Neural crest cell (in vitro differentiated cells): ENCODE measurements around the gene ZNF354B. TPM values are rescaled to one million over a fixed set of nuclear protein-coding genes. Genes with fewer than 3 reads are reported as not detected.

Experiments
- DNase-seq: peaks from one replicate; pipeline ENCODE4 v3.0.0; 2021; ENCODE audit warnings: low read depth, mixed read lengths, low spot score
- H3K27ac Mint-ChIP-seq: one replicate; pipeline ENCODE4 v1.8.0; 2021; ENCODE audit warnings: mild to moderate bottlenecking, mixed read lengths; ENCODE audit not compliant: unreplicated experiment
- H3K27me3 Mint-ChIP-seq: 2 replicates; pipeline ENCODE4 v1.8.0; 2021; ENCODE audit warnings: low read depth, mild to moderate bottlenecking, mixed read lengths
- H3K36me3 Mint-ChIP-seq: 2 replicates; pipeline ENCODE4 v1.8.0; 2021; ENCODE audit warnings: low read depth, mild to moderate bottlenecking, mixed read lengths
- H3K4me1 Mint-ChIP-seq: 2 replicates; pipeline ENCODE4 v1.8.0; 2021; ENCODE audit warnings: mixed read lengths
- H3K4me3 Mint-ChIP-seq: one replicate; pipeline ENCODE4 v1.8.0; 2021; ENCODE audit warnings: mild to moderate bottlenecking, mixed read lengths
- H3K9me3 Mint-ChIP-seq: 2 replicates; pipeline ENCODE4 v1.8.0; 2021; ENCODE audit warnings: mixed read lengths
- total RNA-seq: library from RNA; stranded (reverse); gene quantifications from 2 replicates; pipeline ENCODE4 v1.2.1, GENCODE V29; 2021
- TF ChIP-seq, protein P1 (sequence below): fragments of 200-600 bp; sonication (generic); conservative IDR thresholded peaks from 2 replicates; pipeline ENCODE4 v1.5.0; 2021; ENCODE audit warnings: antibody characterized with exemption, mild to moderate bottlenecking

ZNF354B gene
- total RNA-seq, 1 donor from 2014 or later: 24.8 TPM

DNA sequence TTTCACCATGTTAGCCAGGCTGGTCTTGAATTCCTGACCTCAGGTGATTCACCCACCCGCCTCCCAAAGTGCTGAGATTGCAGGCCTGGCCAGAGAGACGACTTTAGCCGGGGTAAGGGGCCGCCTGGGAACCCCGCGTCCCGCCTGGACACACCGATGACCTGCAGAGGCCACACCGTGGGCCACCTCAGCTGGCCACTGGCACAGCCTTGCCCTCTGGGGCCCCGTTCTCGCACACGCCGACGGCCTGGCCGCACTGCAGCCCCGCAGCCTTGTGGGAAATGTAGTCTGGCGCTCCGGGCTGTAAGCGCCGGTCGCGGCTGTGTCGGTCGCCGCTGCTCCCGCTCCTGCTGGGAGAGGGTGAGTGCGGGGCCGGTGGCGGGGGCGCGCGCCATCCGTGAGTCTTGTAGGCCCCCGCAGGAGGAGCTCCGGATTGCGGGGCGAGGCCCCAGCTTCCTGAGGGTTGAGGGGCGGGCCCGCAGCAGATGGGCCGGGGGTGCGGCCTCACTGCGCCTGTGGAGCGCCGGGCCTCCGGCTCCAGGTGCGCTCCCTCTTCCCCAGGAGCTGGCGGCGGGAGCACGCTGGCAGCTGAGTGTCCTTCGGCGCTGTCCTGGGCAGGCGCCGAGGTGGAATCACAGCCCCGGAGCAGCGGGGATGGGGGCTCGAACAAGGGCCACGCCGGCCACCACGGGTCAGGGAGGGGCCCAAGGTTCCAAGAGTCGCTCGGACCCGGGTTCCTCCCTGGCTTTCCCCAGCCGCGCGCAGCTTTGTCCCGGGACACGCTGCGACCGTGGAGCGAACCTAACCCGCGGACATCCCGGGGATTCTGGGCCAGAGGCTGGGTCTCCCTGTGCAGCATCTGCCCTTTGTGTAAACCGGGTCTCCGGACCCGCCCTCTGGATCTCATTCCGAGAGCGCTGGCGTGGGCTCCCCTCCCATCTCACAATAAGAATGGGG, 36.1 kb downstream of the ZNF354B start, which contains the start of gene ZFP2:
TSS of gene ZFP2 (plus strand) at position 299 of the 957 bp plus-strand sequence. CDS start 35,401 bp downstream, outside the sequence.
- Mint-ChIP-seq H3K36me3 (peaks cover 58% of the 10 kb centered on the region), H3K27ac (peak within 1 kb of the TSS; percentile 78), H3K27me3 (no peaks in the 10 kb centered on the region), H3K4me1 (peaks cover 16% of the 10 kb centered on the region), H3K4me3 (peak within 1 kb of the TSS; percentile 93), H3K9me3 (peaks cover 13% of the 10 kb centered on the region)
- DNase-seq: peak; percentile 62
- TF ChIP-seq, protein P1, sequence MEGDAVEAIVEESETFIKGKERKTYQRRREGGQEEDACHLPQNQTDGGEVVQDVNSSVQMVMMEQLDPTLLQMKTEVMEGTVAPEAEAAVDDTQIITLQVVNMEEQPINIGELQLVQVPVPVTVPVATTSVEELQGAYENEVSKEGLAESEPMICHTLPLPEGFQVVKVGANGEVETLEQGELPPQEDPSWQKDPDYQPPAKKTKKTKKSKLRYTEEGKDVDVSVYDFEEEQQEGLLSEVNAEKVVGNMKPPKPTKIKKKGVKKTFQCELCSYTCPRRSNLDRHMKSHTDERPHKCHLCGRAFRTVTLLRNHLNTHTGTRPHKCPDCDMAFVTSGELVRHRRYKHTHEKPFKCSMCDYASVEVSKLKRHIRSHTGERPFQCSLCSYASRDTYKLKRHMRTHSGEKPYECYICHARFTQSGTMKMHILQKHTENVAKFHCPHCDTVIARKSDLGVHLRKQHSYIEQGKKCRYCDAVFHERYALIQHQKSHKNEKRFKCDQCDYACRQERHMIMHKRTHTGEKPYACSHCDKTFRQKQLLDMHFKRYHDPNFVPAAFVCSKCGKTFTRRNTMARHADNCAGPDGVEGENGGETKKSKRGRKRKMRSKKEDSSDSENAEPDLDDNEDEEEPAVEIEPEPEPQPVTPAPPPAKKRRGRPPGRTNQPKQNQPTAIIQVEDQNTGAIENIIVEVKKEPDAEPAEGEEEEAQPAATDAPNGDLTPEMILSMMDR: no peak

DNA sequence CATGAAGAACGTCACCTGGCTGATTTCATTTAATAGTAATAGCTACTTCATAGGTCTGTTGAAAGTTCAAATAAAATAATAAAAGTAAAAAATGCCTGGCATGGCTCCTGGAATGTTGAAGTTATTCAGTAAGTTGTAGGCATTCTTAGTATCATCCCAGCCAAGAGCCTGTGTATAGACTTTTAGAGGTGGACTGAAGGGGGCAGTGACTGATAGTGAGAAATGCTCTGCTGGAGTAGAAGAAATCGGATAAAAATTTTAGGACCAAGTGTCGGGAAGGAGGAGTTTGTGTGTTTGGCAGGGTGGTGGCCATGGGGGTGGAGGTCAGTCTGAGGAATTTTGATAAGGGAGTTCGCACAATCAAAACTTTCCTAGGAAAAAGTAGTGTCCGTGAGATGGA, 39.5 kb downstream of the ZNF354B start:
- no peak overlapping the region for H3K27ac Mint-ChIP-seq
- H3K9me3 Mint-ChIP-seq: peaks cover 30% of the 10 kb centered on the region
- H3K36me3 Mint-ChIP-seq: peaks cover 59% of the 10 kb centered on the region
- DNase-seq: no peak
- TF ChIP-seq, protein P1: no peak
- H3K4me3 Mint-ChIP-seq: peak overlapping the region; percentile 1
- H3K4me1 Mint-ChIP-seq: peaks cover 16% of the 10 kb centered on the region
- H3K27me3 Mint-ChIP-seq: no peaks in the 10 kb centered on the region

DNA sequence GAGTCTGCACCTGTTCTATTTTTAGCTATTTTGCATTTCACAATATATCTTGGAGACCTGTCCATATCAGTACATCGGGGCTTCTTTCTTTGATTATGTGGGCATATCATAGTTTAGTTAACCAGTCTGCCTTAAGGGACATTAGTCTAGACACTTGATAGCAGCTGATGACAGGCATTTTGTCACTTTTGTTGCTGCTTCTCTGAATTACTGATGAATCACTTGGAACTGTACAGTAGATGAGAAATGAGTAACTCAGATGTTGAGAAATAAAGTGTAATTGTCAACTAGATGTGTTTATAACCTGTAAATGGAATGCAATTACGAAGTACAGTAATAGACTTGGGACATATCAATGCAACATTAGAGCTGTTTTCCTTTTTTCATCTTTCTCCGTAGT, 43.1 kb downstream of the ZNF354B start:
- H3K4me3 Mint-ChIP-seq: no peak overlapping the region
- DNase-seq: no peak
- H3K4me1 Mint-ChIP-seq: peaks cover 9% of the 10 kb centered on the region
- TF ChIP-seq, protein P1: no peak
- peaks cover 34% of the 10 kb centered on the region for H3K9me3 Mint-ChIP-seq
- H3K36me3 Mint-ChIP-seq: peaks cover 56% of the 10 kb centered on the region
- H3K27ac Mint-ChIP-seq: no peak overlapping the region
- no peaks in the 10 kb centered on the region for H3K27me3 Mint-ChIP-seq

DNA sequence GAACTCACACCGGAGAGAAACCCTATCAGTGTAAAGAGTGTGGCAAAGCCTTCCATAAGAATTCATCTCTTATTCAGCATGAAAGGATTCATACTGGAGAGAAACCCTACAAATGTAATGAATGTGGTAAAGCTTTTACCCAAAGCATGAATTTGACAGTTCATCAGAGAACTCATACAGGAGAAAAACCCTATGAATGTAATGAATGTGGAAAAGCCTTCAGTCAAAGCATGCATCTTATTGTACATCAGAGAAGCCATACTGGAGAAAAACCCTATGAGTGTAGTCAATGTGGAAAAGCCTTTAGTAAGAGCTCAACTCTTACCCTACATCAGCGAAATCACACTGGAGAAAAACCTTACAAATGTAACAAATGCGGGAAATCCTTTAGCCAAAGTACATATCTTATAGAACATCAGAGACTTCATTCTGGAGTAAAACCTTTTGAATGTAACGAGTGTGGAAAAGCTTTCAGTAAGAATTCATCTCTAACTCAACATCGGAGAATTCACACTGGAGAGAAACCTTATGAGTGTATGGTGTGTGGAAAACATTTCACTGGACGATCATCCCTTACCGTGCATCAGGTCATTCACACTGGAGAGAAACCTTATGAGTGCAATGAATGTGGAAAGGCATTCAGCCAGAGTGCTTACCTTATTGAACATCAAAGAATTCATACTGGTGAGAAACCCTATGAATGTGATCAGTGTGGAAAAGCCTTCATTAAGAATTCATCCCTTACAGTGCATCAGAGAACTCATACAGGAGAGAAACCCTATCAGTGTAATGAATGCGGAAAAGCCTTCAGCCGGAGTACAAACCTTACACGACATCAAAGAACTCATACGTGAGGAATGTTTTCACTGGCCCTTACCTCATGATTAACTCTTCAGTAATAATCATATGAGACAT, 72.3 kb downstream of the ZNF354B start:
- Mint-ChIP-seq H3K36me3 (peaks cover 83% of the 10 kb centered on the region), H3K9me3 (peaks cover 51% of the 10 kb centered on the region), H3K27ac (no peak overlapping the region), H3K4me3 (no peak overlapping the region), H3K4me1 (no peaks in the 10 kb centered on the region), H3K27me3 (no peaks in the 10 kb centered on the region)
- TF ChIP-seq, protein P1: no peak
- no peak for DNase-seq

Other genes with a start within 250 kb of the ZNF354B start
- gene CLK4, start 232.9 kb upstream of the ZNF354B start, total RNA-seq: 25.1 and 30.0 TPM in 2 replicates
- 18.8 and 19.6 TPM in 2 replicates for gene ZNF354A, start 129.3 kb upstream of the ZNF354B start, total RNA-seq
- gene ZFP2, start 36.0 kb downstream of the ZNF354B start, total RNA-seq: 2.9 and 3.4 TPM in 2 replicates
- gene ZNF454, start 81.2 kb downstream of the ZNF354B start, total RNA-seq: 0.26 TPM in 1 of 2 replicates, not detected in the other
- gene GRM6, start 135.4 kb downstream of the ZNF354B start, total RNA-seq: not detected in 2 replicates
- 6.6 and 7.4 TPM in 2 replicates for gene ZNF879, start 163.9 kb downstream of the ZNF354B start, total RNA-seq
- gene ZNF354C, start 200.4 kb downstream of the ZNF354B start, total RNA-seq: 11.6 and 12.2 TPM in 2 replicates